Measurements from ENCODE around the gene SMARCD3.

Gene SMARCD3

GRCh38 chr7:151249034-151249731 lies 689 bp upstream of the SMARCD3 start:
- no peak for DNase-seq (ENCODE audit: low read depth, low spot score)

GRCh38 chr7:151247611-151248345 lies 716 bp downstream of the SMARCD3 start:
- peak; percentile 61 for DNase-seq (ENCODE audit: low read depth, low spot score)

GRCh38 chr7:151246851-151247580 lies 1.5 kb downstream of the SMARCD3 start:
- peak; percentile 27 for DNase-seq (ENCODE audit: low read depth, low spot score)

- DNase-seq (ENCODE audit: low read depth, low spot score): peak; percentile 25
These were observed 2.2 kb downstream of the SMARCD3 start for GRCh38 chr7:151246102-151246850.

GRCh38 chr7:151245360-151246101 lies 3.0 kb downstream of the SMARCD3 start:
- DNase-seq (ENCODE audit: low read depth, low spot score): peak; percentile 72

GRCh38 chr7:151244841-151245346 lies 3.6 kb downstream of the SMARCD3 start:
- DNase-seq (ENCODE audit: low read depth, low spot score): peak; percentile 15

- peak; percentile 65 for DNase-seq (ENCODE audit: low read depth, low spot score)
These were observed 4.2 kb downstream of the SMARCD3 start for GRCh38 chr7:151244196-151244840.

GRCh38 chr7:151243408-151244195 lies 4.9 kb downstream of the SMARCD3 start:
- peak; percentile 27 for DNase-seq (ENCODE audit: low read depth, low spot score)

GRCh38 chr7:151243045-151243349 lies 5.5 kb downstream of the SMARCD3 start:
- DNase-seq (ENCODE audit: low read depth, low spot score): no peak

GRCh38 chr7:151242159-151243044 lies 6.1 kb downstream of the SMARCD3 start:
- DNase-seq (ENCODE audit: low read depth, low spot score): no peak

GRCh38 chr7:151241755-151242096 lies 6.8 kb downstream of the SMARCD3 start:
- DNase-seq (ENCODE audit: low read depth, low spot score): no peak

GRCh38 chr7:151240942-151241754 lies 7.3 kb downstream of the SMARCD3 start:
- no peak for DNase-seq (ENCODE audit: low read depth, low spot score)

GRCh38 chr7:151240536-151240935 lies 8.0 kb downstream of the SMARCD3 start:
- DNase-seq (ENCODE audit: low read depth, low spot score): no peak

GRCh38 chr7:151239837-151240459 lies 8.5 kb downstream of the SMARCD3 start:
- no peak for DNase-seq (ENCODE audit: low read depth, low spot score)

GRCh38 chr7:151238924-151239836 lies 9.3 kb downstream of the SMARCD3 start:
- DNase-seq (ENCODE audit: low read depth, low spot score): no peak

GRCh38 chr7:151238190-151238810 lies 10.2 kb downstream of the SMARCD3 start:
- DNase-seq (ENCODE audit: low read depth, low spot score): no peak
